Astrocyte of the spinal cord (primary cell): ENCODE data around the gene TTLL12.

ENCODE experiments used
- DNase-seq: peaks from one replicate; pipeline ENCODE4 v3.0.0; 2011; ENCODE audit warnings: low read depth, low spot score
- H3K4me3 ChIP-seq: 2 replicates; pipeline ENCODE4 v1.5.1; 2011; ENCODE audit warnings: low read depth, mild to moderate bottlenecking, low read length, moderate library complexity
- CTCF ChIP-seq: IDR thresholded peaks from 2 replicates; pipeline ENCODE4 v1.5.1; 2012; ENCODE audit warnings: low read depth, mild to moderate bottlenecking, low read length, inconsistent platforms
- in situ Hi-C: cut with HindIII; loops from 2 replicates; pipeline ENCODE4 v1.10.0; 2017; ENCODE audit warnings: low sequenced_read_pairs

TTLL12 gene

GRCh38 chr22:43126501-43127165, 60.3 kb downstream of the TTLL12 start:
- peak; percentile 64 for DNase-seq
- in situ Hi-C loops, result no loop called here
- H3K4me3 ChIP-seq, result no peak overlapping the region
- no peak for TF ChIP-seq CTCF

- in situ Hi-C loops, result no loop called here
- TF ChIP-seq CTCF, result no peak
Measured at GRCh38 chr22:43118953-43119458, 67.9 kb downstream of the TTLL12 start.

GRCh38 chr22:43118024-43118849, 68.7 kb downstream of the TTLL12 start:
- no peak overlapping the region for H3K4me3 ChIP-seq
- in situ Hi-C loops, result no loop called here
- no peak for DNase-seq
- no peak for TF ChIP-seq CTCF

More at GRCh38 chr22:43118953-43119458, 67.9 kb downstream of the TTLL12 start:
- DNase-seq, result no peak
- no peak overlapping the region for H3K4me3 ChIP-seq

GRCh38 chr22:43116932-43117331, 70.0 kb downstream of the TTLL12 start:
- H3K4me3 ChIP-seq, result no peak overlapping the region
- no peak for DNase-seq
- in situ Hi-C loops, result no loop called here
- TF ChIP-seq CTCF, result no peak
